ENCODE data around the gene RPS15A. TPM values are rescaled to one million over a fixed set of nuclear protein-coding genes. Genes with fewer than 3 reads are reported as not detected.
"Not testable (repeated sequence)": the region's sequence is repeated elsewhere in the genome, so short reads cannot be mapped to it uniquely, and the experiment has no call there.

The RPS15A gene
- total RNA-seq, 1 experiment from 2014 or later = 1,469 TPM

DNA sequence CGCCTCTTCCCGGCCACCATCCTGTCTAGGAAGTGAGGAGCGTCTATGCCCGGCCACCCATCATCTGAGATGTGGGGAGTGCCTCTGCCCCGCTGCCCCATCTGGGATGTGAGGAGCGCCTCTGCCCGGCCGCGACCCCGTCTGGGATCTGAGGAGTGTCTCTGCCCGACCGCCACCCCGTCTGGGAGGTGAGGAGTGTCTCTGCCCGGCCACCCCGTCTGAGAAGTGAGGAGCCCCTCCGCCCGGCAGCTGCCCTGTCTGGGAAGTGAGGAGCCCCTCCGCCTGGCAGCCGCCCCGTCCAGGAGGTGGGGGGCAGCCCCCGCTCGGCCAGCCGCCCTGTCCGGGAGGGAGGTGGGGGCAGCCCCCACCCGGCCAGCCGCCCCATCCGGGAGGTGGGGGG is 55.9 kb downstream of the RPS15A start:
- DNase-seq; H3K27ac Mint-ChIP-seq (ENCODE audit: unreplicated experiment); H3K4me3 ChIP-seq (ENCODE audit: low read depth, low read length); BruUV-seq (replicated peaks); H3K9me3 Mint-ChIP-seq (ENCODE audit: unreplicated experiment); POLR2A ChIA-PET; intact Hi-C loops (cut with micrococcal nuclease; ENCODE audit: unreplicated experiment); H3K4me1 Mint-ChIP-seq (ENCODE audit: low read depth, unreplicated experiment); H3K36me3 ChIP-seq (ENCODE audit: control insufficient read depth, insufficient read depth, low read length); H3K27me3 ChIP-seq (replicated peaks; ENCODE audit: control insufficient read depth, insufficient read depth, low read length); H3K36me3 Mint-ChIP-seq (ENCODE audit: insufficient read depth, unreplicated experiment); H3K27me3 Mint-ChIP-seq (ENCODE audit: insufficient read depth, unreplicated experiment); H3K4me1 ChIP-seq; CTCF ChIA-PET; H3K4me3 Mint-ChIP-seq (ENCODE audit: unreplicated experiment); H3K9me3 ChIP-seq: not testable (repeated sequence)

Other genes with a start within 250 kb of the RPS15A start
- 142 and 153 TPM in 2 replicates for gene NOMO2, start 228.2 kb downstream of the RPS15A start, total RNA-seq (2022)
- 193 and 207 TPM in 2 replicates for gene ARL6IP1, start 11.2 kb upstream of the RPS15A start, total RNA-seq (2022)
- gene SMG1, start 136.1 kb upstream of the RPS15A start, total RNA-seq (2022) = 79.1 and 80.2 TPM in 2 replicates
- gene TMC7, start 193.6 kb upstream of the RPS15A start, total RNA-seq (2022) = 4.0 and 4.5 TPM in 2 replicates